ENCODE measurements around the gene CLTB.

The CLTB gene

DNA sequence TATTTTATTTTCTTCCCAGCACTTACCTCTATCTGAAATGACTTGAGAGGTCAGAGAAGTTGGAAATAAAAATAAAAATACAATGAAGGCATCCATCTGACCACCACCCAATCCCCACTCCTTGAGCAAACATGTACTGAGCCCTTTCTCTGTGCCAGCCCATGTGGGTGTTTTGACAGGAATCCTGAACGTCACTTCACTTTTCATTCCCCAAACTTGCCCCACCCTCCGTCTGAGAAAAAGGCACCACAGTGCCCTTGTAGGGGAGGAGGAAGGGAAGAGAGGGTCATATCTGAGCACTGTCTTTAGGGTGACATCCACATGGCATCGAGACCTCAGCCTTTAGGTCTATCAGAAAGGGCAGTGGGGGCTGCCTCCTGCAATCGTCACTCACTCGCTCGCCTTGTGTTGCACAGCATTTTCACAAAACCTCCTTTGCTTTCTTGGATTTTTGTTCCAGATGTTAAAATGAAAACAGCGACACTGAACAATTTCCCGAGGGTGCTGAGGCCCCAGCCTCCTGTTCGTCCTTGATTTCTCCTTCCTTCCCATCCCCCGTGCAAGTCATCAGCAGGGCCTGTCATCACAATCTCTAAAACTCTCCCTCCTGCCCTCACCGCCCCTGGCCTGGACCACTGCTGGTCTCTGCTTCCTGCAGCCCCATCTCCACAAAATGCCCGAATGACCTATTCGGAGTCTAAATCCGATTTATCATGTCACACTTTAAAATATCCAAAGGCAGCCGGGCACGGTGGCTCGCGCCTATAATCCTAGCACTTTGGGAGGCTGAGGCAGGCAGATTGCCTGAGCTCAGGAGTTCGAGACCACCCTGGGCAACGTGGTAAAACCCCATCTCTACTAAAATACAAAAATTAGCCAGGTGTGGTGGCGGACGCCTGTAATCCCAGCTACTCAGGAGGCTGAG lies 14.8 kb downstream of the CLTB start:
- no peak for DNase-seq (ENCODE audit: low read depth in 2 of 2)

DNA sequence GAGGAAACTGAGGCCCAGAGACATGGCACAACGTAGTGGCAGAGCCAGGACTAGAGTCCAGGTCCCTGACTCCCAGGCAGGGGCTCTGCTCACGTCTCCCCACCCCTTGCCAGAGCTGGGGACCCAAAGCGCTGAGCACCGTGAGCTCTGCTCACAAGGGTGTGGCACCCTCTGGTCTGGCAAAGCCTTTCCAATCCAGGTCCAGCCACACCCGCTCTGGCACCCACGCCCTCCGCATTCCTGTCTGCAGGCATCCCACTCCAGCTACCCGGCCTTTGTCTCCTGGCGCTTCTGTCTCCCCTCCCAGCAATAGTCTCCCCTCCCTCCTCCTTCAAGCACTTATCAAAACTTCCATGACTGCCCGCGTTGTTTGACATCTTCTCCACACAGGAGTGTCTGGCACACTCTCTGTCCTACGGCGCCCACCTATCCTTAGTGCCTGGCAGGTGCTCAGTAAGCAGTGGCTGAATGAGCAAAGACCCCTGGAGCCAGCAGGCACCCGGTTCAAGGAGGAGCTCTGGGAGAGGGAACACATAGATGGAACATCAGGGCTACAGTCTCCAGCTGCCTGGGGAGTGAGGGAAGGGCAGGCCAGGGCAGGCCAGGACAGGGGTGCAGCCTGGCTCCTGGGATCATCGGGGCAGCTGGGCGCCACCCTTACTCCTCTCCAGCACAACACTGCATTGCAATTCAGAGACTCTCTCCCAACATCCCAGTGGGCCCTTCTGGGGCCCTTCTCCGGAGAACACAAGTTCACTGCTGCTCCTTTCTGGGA lies 15.8 kb downstream of the CLTB start:
- DNase-seq (ENCODE audit: low read depth in 2 of 2), result no peak

DNA sequence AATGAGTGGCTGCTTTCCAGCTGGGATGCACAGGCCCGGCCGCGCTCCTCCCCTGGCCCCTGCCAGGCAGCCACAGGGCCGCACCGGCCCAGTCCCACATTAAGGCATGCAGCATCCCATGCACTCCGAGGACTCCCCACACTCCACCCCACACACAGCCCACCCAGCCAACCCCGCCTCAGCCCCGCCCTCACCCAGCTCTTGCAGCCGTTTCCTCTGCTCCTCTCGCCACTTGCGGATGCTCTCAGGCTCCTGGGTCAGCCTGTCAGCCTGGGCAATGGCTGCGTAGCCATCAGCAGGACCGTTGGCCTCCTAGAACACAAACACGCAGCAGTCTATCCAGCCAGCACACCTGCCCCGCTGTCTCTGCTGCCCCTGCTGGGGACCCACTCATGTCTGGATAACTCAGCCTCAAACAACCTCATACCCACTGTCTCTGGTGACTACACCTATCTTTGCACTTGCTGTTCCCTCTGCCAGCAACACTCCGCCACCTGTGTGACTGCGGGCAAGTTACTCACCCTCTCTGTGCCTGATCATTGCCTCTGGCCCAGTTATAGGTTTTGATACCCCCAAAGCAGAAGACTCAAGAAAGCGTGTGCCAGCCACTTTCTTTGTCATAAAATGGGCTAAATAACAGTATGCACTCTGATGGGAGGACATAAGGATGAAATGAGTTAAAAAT lies 18.5 kb downstream of the CLTB start:
- no peak for DNase-seq (ENCODE audit: low read depth in 2 of 2)

DNA sequence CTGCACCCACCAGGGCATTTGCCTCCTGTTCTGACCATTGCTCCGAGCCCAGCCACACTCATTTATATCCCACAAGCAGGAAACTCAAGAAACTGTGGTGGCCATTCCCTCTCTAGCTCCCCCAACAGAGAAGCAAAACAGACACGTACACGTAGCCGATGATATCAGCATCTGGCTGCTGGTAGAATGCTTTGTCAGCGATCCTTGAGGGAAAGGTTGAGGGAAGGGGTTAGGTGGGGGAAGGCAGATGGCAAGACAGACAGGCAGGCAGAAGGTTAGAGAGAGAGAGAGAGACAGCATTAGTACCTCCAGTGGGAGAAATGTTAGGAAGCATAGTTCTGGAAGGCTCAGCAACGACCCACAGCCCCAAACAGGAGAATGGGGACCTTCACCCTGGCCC lies 20.0 kb downstream of the CLTB start:
- DNase-seq (ENCODE audit: low read depth in 2 of 2), result no peak

DNA sequence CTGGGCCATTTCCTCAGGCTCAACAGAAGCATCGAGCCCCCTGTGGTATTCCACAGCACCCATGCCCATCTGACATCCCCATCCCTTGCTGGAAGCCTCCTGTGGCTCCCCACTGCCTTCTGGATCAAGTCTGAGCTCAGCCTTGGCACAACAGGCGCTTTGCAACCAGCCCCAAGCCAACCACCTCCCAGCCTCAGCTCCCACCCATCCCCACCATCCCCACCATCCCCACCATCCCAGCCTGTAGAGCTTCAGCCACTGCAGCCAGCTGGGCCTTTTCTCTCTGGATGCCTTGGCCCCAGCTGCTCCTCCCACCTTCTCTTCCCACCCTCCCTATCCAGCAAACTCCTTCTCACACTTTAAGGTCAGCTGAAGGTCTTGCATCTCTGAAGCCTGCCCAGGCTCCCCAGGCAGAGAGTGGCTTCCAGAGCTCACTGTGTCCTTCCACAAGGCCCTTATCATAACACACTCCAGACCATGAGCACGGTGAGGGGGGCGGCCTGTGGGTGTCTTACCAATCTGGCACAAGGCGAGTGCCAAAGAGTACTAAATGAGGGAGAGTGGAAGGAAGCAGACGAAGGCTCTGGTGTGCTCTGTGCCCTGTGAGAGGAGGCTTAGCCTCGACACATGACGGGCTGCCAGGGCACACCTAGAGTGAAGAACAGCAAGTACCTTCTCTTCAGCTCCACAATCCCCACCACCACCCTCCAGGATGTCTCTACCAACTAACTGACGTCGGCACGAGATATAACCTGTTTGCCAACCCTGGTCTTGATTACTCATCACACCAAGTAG lies 21.3 kb downstream of the CLTB start:
- no peak for DNase-seq (ENCODE audit: low read depth in 2 of 2)

DNA sequence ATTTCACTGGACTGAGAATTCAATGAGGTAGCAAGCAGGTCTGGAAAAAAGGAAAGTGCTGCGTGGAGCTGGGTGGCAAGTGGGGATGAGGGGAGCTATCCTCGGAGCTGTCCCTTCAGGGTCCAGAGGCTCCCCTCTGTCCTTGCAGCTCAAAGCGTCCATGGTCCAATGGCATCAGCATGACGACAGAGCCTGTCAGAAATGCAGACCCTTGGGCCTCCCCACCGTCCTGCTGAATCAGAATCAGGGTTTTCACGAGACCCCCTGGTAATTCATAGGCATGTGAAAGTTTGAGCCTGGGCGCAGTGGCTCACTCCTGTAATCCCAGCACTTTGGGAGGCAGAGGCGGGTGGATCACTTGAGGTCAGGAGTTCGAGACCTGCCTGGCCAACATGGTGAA lies 22.2 kb downstream of the CLTB start:
- no peak for DNase-seq (ENCODE audit: low read depth in 2 of 2)

DNA sequence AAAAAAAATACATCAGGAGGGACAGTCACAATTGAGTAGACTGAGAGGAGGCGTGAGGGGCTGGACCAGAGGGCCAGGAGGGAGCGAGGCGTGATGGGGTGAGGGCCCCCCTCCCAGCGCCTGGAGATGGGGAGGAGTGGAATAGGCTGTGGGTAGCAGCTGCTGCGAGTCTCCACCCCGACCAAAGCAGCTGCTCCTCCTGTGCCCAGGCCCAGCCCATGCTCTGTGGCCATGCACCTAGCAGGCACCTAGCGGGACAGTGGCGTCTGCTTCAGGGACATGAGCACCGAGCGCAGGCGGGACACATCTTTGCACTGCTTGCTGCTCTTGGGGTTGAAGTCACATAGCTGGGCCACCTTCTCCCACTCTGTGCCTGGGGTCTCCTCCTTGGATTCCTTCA lies 23.8 kb downstream of the CLTB start:
- no peak for DNase-seq (ENCODE audit: low read depth in 2 of 2)

DNA sequence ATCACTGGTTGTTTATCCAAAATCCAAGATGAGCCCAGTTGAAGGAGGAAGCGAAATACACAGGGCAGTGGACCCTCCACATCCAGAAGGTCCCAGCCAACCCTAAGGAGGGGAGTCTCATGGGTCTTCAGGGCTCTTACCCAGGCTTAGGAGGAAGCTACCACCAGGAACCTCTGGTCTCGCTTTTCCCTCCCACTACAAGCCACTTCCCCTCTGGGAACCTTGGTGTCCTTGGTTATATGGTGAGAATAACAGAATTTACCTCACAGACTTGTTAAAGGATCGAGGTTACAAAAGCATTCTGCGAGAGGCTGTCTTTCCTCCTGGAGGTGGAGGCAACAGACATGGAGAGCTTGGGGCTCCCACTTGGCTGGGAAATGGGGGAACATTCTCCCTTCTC lies 24.3 kb downstream of the CLTB start:
- DNase-seq (ENCODE audit: low read depth in 2 of 2), result no peak

DNA sequence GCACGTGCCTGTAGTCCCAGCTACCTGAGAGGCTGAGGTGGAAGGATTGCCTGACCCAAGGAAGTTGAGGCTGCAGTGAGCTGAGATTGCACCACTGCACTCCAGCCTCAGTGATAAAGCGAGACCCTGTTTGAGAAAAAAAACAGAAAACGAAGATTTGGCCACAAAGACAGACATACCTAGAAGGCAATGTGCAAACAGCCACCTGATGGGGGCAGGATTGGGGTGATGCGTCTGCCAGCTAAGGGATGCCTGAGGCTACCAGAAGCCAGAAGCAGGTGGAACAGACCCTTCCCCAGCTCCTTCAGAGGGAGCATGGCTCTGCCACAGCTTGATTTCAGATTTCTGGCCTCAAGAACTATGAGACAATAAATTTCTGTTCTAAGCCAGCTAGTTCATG lies 24.9 kb downstream of the CLTB start:
- no peak for DNase-seq (ENCODE audit: low read depth in 2 of 2)

DNA sequence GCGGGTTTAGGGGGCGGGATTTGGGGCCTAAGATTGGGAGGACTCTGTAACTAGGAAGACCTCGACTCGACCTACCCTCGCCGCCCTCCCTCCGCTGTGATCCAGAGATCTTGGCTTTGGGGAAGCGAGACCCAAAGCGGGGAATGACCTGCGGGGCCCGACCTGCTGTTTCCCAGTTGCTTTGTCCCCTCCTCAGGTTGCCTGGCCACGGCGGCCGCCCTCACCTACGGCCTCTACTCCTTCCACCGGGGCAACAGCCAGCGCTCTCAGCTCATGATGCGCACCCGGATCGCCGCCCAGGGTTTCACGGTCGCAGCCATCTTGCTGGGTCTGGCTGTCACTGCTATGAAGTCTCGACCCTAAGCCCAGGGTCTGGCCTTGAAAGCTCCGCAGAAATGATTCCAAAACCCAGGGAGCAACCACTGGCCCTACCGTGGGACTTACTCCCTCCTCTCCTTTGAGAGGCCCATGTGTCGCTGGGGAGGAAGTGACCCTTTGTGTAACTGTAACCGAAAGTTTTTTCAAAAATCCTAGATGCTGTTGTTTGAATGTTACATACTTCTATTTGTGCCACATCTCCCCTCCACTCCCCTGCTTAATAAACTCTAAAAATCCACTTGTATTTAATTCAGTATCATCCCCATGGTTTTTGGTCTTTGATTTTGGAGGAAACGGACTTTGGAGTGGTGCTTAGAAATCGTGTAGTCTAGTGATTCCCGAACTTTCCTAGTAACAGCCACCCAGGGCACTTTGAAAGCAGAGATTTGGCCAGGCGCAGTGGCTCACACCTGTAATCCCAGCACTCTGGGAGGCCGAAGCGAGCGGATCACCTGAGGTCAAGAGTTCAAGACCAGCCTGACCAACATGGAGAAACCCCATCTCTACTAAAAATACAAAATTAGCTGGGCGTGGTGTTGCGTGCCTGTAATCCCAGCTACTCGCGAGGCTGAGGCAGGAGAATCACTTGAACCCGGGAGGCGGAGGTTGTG lies 26.9 kb downstream of the CLTB start:
- no peak for DNase-seq (ENCODE audit: low read depth in 2 of 2)

DNA sequence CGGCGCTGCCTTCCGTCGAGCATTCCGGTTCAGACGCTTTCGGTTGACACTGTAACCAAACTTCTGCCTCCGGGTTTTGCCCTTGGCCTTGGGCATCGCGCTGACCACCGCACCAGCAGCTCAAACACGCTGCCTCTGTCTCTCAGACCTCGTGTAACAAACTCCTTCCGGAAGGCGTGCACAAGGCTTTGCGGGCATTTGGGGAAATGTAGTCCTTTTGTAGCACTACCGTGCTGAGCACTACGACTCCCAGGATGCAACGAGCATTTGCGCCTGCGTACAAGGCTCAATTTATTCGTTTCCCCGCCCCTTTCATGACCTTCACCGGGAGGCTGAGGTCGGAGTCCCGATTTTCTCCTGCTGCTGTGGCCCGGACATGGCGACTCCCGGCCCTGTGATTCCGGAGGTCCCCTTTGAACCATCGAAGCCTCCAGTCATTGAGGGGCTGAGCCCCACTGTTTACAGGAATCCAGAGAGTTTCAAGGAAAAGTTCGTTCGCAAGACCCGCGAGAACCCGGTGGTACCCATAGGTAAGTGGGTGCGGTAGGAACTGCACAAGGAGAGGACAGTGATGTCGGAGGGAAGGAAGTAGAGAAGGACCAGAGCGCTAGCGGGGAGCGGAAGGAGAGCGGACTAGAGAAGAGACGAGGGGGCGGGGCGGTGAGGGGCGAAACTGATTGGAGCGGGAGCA lies 27.8 kb downstream of the CLTB start, which contains the start of the genes HIGD2A and NOP16:
Gene HIGD2A, plus strand, starts transcription at position 308 of the 691 bp plus-strand sequence. Its CDS starts 69 bp downstream, at position 377.
Gene NOP16, minus strand, starts transcription at position 155 of the 691 bp plus-strand sequence. Its CDS starts 59 bp downstream, at position 96.
- peak; percentile 99 for DNase-seq (ENCODE audit: low read depth in 2 of 2)

DNA sequence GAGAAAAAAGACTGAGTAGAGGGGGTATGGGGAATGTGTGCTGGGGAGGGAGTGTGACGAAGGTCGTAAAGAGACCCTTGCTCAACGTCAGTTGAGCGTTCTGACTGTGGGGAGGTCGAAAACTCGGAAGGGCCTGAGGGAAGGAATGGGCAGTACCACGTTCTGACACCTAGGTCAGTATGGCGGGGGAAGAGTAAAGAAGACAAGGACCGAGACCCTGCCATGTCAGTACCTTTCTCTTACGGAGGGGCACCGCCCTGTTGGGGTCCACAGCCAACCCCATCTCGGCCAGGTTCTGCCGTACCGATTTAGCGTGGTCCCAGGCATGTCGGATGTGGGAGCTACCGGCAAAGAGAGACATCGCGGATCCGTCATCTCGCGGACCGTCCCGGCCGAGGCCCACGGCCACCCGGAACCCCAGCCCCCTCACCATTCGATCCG lies 28.3 kb downstream of the CLTB start:
- DNase-seq (ENCODE audit: low read depth in 2 of 2), result peak in 1 of 2 donors; percentile 8

DNA sequence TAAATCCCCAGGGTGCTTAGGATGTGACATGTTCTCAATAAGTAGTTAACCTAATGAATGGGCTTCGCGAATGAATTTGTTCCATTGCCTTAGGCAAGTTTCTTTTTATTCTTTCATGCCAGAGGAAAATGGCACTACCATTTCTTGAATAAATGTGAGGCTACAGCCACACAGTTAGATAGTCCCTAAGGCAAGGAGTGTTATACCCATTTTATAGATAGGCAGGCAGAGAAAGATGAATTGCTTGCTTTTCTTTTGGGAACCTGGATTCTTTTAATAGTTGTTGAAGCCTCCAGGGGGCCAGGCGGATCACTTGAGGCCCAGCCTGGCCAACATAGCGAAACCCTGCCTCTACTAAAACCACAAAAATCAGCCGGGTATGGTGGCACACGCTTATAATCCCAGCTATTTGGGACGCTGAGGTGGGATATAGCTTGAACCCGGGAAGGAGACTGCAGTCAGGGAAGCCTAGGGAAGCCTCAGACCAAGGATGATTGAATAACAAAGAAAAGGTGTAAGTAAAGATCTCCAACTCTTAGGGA lies 28.9 kb downstream of the CLTB start:
- DNase-seq (ENCODE audit: low read depth in 2 of 2), result no peak

DNA sequence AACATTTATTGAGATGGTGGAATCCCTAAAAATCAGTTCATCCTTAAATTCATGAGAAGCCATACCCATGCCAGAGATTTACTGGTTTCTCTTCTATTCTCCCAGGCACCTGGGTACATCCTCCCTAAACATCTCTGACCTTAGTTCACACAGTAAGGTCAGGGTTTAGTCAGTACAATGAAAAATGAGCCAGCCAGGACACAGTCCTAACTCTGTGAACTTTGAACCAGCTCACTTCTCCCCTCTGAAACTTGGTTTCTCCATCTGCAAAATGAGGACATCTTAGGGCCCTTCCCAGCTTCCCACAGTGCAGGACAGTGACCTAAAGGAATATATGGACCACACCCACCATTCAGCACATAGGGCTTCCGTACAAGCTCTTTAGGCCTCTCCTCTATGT lies 29.8 kb downstream of the CLTB start:
- no peak for DNase-seq (ENCODE audit: low read depth in 2 of 2)

DNA sequence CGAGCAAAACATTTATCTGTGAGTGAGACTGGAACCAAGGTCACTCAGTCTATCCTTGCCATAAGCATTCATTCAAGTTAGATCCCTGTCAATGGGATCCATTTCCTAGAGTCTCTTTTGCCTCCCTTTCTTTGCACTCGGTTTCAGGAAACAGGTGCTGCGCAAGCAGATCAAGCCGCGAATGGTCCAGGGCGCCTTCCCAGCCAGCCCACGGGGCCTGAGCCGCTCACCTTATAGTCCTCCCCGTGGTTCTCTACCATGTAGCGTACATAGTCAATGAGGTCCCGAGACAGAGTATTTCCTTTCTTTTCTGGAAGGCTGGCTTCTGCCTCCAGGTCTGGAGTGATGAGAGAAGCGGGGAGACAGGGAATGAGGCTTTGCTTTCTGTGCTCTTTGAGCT lies 31.3 kb downstream of the CLTB start:
- DNase-seq (ENCODE audit: low read depth in 2 of 2), result no peak

DNA sequence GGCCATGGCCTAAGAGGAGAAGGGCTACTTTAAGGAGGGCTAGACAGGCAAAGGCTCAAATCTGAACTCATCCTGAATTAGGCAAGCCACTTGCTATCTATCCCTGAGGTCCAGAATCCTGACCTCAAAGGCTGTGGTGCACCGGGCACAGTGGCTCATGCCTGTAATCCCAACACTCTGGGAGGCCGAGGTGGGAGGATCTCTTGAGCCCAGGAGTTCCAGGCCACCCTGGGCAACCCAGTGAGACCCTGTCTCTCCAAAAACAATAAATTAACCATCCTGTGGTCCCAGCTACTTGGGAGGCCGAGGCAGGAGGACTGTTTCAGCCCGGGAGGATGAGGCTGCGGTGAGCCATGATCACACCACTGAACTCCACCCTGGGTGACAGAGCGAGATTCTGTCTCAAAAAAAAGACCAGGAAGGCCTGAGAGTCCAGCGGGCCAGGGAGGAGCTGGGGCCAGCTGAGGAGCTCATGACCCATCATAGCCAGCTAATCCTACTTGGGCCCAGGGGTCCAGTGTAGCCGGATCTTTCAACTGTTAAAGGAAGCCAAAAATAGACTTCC lies 31.9 kb downstream of the CLTB start:
- DNase-seq (ENCODE audit: low read depth in 2 of 2), result no peak

DNA sequence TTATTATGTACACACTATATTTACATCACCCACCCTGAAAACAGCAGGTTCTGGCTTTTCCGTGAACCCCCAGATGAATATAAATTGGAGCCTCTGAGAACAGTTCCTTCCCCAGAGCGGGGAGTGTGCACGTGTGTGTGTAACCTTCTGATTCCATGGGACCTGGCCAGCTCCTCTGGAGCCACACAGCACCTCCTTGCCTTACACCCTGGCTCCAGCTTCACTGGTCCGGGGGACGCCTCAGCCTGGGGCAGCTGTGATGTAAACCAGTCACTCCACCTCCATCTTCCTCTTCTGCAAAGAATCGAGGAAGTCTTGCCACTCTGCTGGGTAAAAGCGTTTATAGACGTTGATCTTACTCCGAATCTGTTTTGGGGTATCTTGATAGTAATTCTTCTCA lies 32.4 kb downstream of the CLTB start:
- no peak for DNase-seq (ENCODE audit: low read depth in 2 of 2)

DNA sequence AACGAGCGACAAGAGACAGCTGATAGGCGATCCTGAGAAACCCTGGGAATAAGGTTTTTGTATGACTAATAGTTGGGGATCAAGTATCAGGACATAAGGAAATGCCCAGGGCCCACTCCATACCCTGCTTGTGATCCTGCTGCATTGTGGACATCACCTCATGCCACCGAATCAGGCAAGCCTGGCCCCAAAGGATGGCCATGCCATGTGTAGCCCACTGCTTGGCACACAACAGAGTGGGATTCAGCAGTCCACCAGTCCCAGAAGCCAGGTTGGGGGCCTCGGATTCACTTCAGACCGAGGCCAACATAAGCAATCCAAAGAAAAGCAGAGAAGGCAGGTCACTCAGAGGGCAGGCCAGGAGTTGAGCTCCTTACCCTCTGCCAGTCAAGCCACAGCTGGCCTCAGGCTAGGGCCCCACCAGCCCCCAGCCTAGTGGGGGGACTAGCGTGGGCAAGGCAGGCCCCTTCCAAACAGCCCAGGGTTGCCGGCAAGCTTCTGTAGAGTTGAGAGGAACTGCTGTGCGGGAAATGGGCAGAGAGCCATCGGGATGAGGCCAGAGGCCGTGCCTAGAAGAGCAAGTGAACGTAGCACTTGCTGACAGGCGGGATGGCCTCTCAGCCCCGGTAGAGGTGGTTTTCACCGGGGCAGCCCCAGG lies 33.0 kb downstream of the CLTB start:
- DNase-seq (ENCODE audit: low read depth in 2 of 2), result no peak

Data from stimulated activated CD4-positive, alpha-beta T cell treated with anti-CD3 and anti-CD28 coated beads, Interleukin-1b, Interleukin-23, amount 100 ng/mL, for 4 hours (primary cell).